Prostate gland (tissue), 2 donors: Measurements from ENCODE around the gene KREMEN1.

Source experiments
- CTCF ChIP-seq, 4 experiments: fragments of 200-600 bp in 2 of 4; fragments of 450-650 bp in 2 of 4; sonication (generic) in 2 of 4; IDR thresholded peaks; 1 replicate in 3 of 4; 2 replicates in 1 of 4; pipeline ENCODE4 v1.5.1; 2016 to 2019; ENCODE audit warnings: antibody characterized with exemption in 4 of 4, mild to moderate bottlenecking in 2 of 4, moderate library complexity in 2 of 4
- POLR2A ChIP-seq: fragments of 450-650 bp; IDR thresholded peaks from one replicate; pipeline ENCODE4 v1.6.1; 2016; ENCODE audit warnings: antibody characterized with exemption, mild to moderate bottlenecking
- POLR2AphosphoS5 ChIP-seq: sonication (generic); formaldehyde crosslinking; IDR thresholded peaks from one replicate; pipeline ENCODE4 v1.6.1; 2017; ENCODE audit warnings: antibody characterized with exemption

DNA sequence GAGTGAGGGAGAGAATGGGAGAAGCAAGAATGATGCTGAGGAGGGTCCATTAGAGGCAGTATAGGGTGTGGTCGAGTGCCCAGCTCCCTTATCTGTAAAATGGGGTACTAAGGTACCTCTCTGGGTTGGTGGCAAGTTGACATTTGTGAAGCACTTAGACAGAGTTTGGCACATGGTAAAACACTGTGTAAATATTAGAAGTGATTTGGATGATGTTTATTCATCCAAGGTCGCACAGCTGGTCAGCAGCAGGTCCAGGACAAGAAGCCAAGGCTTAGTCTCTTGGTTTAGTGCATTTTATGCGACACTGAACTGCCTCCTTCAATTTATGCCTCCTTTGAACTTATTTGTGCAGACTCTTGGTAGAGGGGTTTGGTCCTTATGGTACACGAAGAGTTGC, 19.4 kb downstream of the KREMEN1 start:
- TF ChIP-seq CTCF (IDR thresholded peaks at IDR 0.05) (no peak), POLR2A (no peak), POLR2AphosphoS5 (no peak)
